RWPE2 (cell line): ENCODE results near the gene ASIC1.

Experiments
- ATAC-seq: fragments of 200-7000 bp; cut with Tn5 transposase; 3 replicates; pipeline ENCODE4 v1.9.1; 2021; ENCODE audit warnings: low read depth
- DNase-seq: peaks from one replicate; pipeline ENCODE4 v3.0.0-alpha.2; 2020; ENCODE audit warnings: low spot score
- H3K27ac ChIP-seq: fragments of 450-650 bp; 2 replicates; pipeline ENCODE4 v1.5.1; 2017; ENCODE audit warnings: mild to moderate bottlenecking; ENCODE audit not compliant: poor library complexity, severe bottlenecking
- H3K27me3 ChIP-seq: fragments of 250-450 bp; sonication (Bioruptor Pico); 2 replicates; pipeline ENCODE4 v1.5.1; 2021; ENCODE audit warnings: mild to moderate bottlenecking, moderate library complexity; ENCODE audit not compliant: insufficient read depth, poor library complexity, severe bottlenecking
- H3K36me3 ChIP-seq: fragments of 250-450 bp; sonication (Bioruptor Pico); 2 replicates; pipeline ENCODE4 v1.5.1; 2020; ENCODE audit warnings: low read depth, mild to moderate bottlenecking, moderate library complexity
- H3K4me1 ChIP-seq: fragments of 250-450 bp; sonication (Bioruptor Pico); 2 replicates; pipeline ENCODE4 v1.5.1; 2021; ENCODE audit warnings: mild to moderate bottlenecking, moderate library complexity; ENCODE audit not compliant: insufficient read depth, poor library complexity, severe bottlenecking
- H3K4me3 ChIP-seq: fragments of 250-450 bp; sonication (Bioruptor Pico); 2 replicates; pipeline ENCODE4 v1.5.1; 2021; ENCODE audit warnings: mild to moderate bottlenecking, moderate library complexity; ENCODE audit not compliant: severe bottlenecking
- H3K9me3 ChIP-seq: fragments of 250-450 bp; sonication (Bioruptor Pico); 2 replicates; pipeline ENCODE4 v1.5.1; 2021; ENCODE audit warnings: mild to moderate bottlenecking, moderate library complexity; ENCODE audit not compliant: severe bottlenecking
- CTCF ChIP-seq: fragments of 450-650 bp; IDR thresholded peaks from one replicate; pipeline ENCODE4 v1.5.1; 2017; ENCODE audit warnings: mild to moderate bottlenecking, moderate library complexity; ENCODE audit not compliant: poor library complexity, severe bottlenecking

ASIC1 gene

DNA sequence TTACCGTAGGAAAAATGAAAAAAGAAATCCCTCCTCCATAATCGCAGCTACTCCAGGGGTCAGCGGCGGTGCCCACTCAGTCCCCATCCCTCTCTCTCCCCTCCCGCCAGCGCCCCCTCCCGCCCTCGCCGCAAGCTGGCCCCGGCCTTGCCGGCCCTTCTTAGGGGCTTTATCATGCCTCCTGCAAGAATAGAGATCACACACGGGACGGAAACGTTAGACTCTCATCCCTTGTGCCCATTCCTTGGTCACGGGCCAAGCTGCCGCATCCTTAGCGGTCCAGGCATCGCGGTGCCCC is 53.9 kb downstream of the ASIC1 start:
- no peak for TF ChIP-seq CTCF
- Histone ChIP-seq H3K36me3 (no peaks in the 10 kb centered on the region), H3K4me3 (no peak overlapping the region), H3K4me1 (peaks cover 13% of the 10 kb centered on the region), H3K27me3 (no peaks in the 10 kb centered on the region), H3K9me3 (no peaks in the 10 kb centered on the region), H3K27ac (peak overlapping the region; percentile 47)
- DNase-seq = no peak
- no peak for ATAC-seq

DNA sequence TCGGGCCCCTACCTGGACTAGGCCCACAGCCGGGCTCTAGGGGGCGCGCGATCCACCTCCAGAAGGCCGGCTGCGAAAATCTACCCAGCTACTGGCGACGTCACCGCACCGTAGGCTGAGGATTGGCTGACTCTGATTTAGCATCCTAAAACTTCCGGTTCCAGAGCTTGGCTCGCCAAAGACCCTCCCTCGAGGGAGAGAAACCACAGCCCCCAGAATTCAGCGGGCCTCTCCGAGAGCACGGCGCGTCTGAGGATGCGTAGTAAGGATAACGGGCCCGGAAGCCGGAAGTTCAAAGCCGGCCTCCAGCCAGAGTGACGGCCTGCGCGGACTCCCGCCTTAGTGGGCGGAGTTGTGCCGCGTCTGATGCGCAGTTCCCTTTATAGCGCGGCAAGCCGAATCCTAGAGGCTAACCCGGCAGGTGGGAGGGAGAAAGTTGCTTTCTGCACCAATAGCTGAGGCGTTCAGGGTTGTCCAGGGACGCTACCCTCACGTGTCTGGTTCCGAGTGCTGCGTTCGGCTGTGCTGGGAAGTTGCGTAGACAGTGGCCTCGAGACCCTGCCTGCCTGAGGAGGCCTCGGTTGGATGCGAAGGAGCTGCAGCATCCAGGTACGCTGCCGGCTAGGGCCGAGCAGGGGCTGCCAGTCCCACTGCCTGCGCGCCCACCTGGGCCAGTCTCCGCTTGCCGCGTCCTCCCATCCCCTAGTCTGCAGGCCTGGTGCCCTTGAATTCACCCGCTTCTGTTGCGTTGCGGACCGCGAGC is 54.5 kb downstream of the ASIC1 start, which contains the start of gene COX14:
TSS of gene COX14 (plus strand) at position 544 of the 763 bp plus-strand sequence. CDS start 7,808 bp downstream, outside the sequence.
- ATAC-seq (peak; percentile 90), DNase-seq (peak; percentile 99)
- Histone ChIP-seq H3K9me3 (no peaks in the 10 kb centered on the region), H3K27ac (peak within 1 kb of the TSS; percentile 56), H3K27me3 (no peaks in the 10 kb centered on the region), H3K36me3 (peaks cover 4% of the 10 kb centered on the region; the same call in 1 of the 2 replicates), H3K4me3 (peak within 1 kb of the TSS; percentile 64), H3K4me1 (peaks cover 13% of the 10 kb centered on the region)
- TF ChIP-seq CTCF = peak; percentile 98

GRCh38 chr12:50112456-50113218 is 55.2 kb downstream of the ASIC1 start:
- Histone ChIP-seq H3K27ac (peak overlapping the region; percentile 56), H3K36me3 (peaks cover 4% of the 10 kb centered on the region; the same call in 1 of the 2 replicates), H3K27me3 (no peaks in the 10 kb centered on the region), H3K9me3 (no peaks in the 10 kb centered on the region), H3K4me1 (peaks cover 13% of the 10 kb centered on the region), H3K4me3 (peak overlapping the region; percentile 64)
- no peak for TF ChIP-seq CTCF
- ATAC-seq (no peak; the same call in 2 of the 3 replicates), DNase-seq (no peak)

DNA sequence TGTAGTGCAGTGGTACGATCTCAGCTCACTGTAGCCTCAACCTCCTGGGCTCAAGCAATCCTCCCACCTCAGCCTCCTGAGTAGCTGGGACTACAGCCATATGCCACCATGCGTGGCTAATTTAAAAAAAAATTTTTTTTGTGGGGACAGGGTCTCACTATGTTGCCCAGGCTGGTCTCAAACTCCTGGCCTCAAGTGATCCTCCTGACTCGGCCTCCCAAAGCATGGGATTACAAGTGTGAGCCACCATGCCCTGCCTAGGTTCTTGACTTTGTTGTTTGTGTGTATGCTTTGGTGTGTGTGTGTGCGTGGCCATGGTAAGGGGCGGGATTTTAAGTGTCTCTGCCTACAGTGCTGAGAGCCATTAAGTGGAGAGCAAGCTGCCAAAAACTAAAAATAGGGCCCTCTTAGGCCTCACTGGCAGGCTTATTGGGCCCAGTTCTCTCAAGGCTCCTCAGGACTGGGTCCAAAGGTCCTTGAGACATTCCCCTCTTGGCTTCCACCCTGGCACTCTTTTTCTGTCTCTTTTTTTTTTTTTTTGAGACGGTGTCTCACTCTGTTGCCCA is 59.7 kb downstream of the ASIC1 start:
- H3K9me3 ChIP-seq = no peaks in the 10 kb centered on the region
- ATAC-seq = no peak
- no peak overlapping the region for H3K27ac ChIP-seq
- peaks cover 23% of the 10 kb centered on the region for H3K36me3 ChIP-seq
- H3K27me3 ChIP-seq = no peaks in the 10 kb centered on the region
- TF ChIP-seq CTCF = no peak
- no peak overlapping the region for H3K4me3 ChIP-seq
- no peak for DNase-seq
- no peaks in the 10 kb centered on the region for H3K4me1 ChIP-seq
